Liver (tissue), 9 donors: Measurements from ENCODE around the gene LAMA2. TPM values are rescaled to one million over a fixed set of nuclear protein-coding genes. Genes with fewer than 3 reads are reported as not detected.

Experiments
- DNase-seq: peaks from one replicate; pipeline ENCODE4 v3.0.0-alpha.2; 2017; ENCODE audit warnings: low spot score
- H3K27ac ChIP-seq, 2 donors: one replicate each; pipeline ENCODE4 v1.7.0; 2013; ENCODE audit warnings: inconsistent platforms in 2 of 2, low read length in 2 of 2, control low read depth in 1 of 2, low read depth in 1 of 2, mild to moderate bottlenecking in 1 of 2
- H3K27me3 ChIP-seq, 4 donors: one replicate each; pipeline versions ENCODE4 v1.6.1 to v1.7.0; 2013; ENCODE audit warnings: low read length in 3 of 4, inconsistent platforms in 1 of 4, mild to moderate bottlenecking in 1 of 4, moderate library complexity in 1 of 4; ENCODE audit not compliant: control insufficient read depth in 4 of 4, insufficient read depth in 4 of 4
- H3K36me3 ChIP-seq, 4 donors: one replicate each; pipeline versions ENCODE4 v1.6.1 to v1.7.0; 2013; ENCODE audit warnings: low read length in 3 of 4, mild to moderate bottlenecking in 3 of 4, low read depth in 1 of 4, moderate library complexity in 1 of 4; ENCODE audit not compliant: control insufficient read depth in 4 of 4, insufficient read depth in 3 of 4
- H3K4me1 ChIP-seq, 4 donors: one replicate each; pipeline versions ENCODE4 v1.6.1 to v1.7.0; 2013; ENCODE audit warnings: low read length in 3 of 4, mild to moderate bottlenecking in 3 of 4, moderate library complexity in 1 of 4; ENCODE audit not compliant: control insufficient read depth in 4 of 4, insufficient read depth in 4 of 4
- H3K4me3 ChIP-seq, 3 donors: one replicate each; pipeline versions ENCODE4 v1.6.1 to v1.7.0; 2013; ENCODE audit warnings: low read length in 3 of 3, control low read depth in 1 of 3, low read depth in 1 of 3, mild to moderate bottlenecking in 1 of 3
- H3K9ac ChIP-seq, 2 donors: one replicate each; pipeline ENCODE4 v1.7.0; 2013; ENCODE audit warnings: low read length in 2 of 2, mild to moderate bottlenecking in 2 of 2, moderate library complexity in 2 of 2, control low read depth in 1 of 2, low read depth in 1 of 2
- H3K9me3 ChIP-seq, 4 donors: one replicate each; pipeline versions ENCODE4 v1.6.1 to v1.7.0; 2013; ENCODE audit warnings: low read length in 3 of 4; ENCODE audit not compliant: control insufficient read depth in 4 of 4
- ATF3 ChIP-seq: IDR thresholded peaks from 2 replicates; pipeline ENCODE4 v1.6.1; 2016; ENCODE audit warnings: antibody characterized with exemption
- EGR1 ChIP-seq, 2 donors: IDR thresholded peaks; 2 replicates each; pipeline ENCODE4 v1.6.1; 2016 to 2018; ENCODE audit warnings: antibody characterized with exemption in 2 of 2, low read depth in 2 of 2
- FOXA1 ChIP-seq: IDR thresholded peaks from 2 replicates; pipeline ENCODE4 v1.6.1; 2016; ENCODE audit warnings: antibody characterized with exemption
- FOXA2 ChIP-seq: IDR thresholded peaks from 2 replicates; pipeline ENCODE4 v1.6.1; 2016; ENCODE audit warnings: antibody characterized with exemption
- GABPA ChIP-seq, 2 donors: IDR thresholded peaks in 1 of 2; conservative IDR thresholded peaks in 1 of 2; 2 replicates each; pipeline ENCODE4 v1.6.1; 2016; ENCODE audit warnings: antibody characterized with exemption in 2 of 2, mild to moderate bottlenecking in 1 of 2, moderate library complexity in 1 of 2
- HNF4A ChIP-seq, 2 donors: conservative IDR thresholded peaks; 2 replicates each; pipeline ENCODE4 v1.6.1; 2016; ENCODE audit warnings: antibody characterized with exemption in 2 of 2, mild to moderate bottlenecking in 2 of 2
- HNF4G ChIP-seq: IDR thresholded peaks from 2 replicates; pipeline ENCODE4 v1.6.1; 2016; ENCODE audit warnings: antibody characterized with exemption
- JUND ChIP-seq, 2 donors: IDR thresholded peaks; 2 replicates each; pipeline ENCODE4 v1.6.1; 2016; ENCODE audit warnings: antibody characterized with exemption in 2 of 2
- NR2F2 ChIP-seq: IDR thresholded peaks from 2 replicates; pipeline ENCODE4 v1.6.1; 2016; ENCODE audit warnings: antibody characterized with exemption
- RAD21 ChIP-seq, 2 donors: IDR thresholded peaks; 2 replicates each; pipeline ENCODE4 v1.6.1; 2016; ENCODE audit warnings: antibody characterized with exemption in 2 of 2, mild to moderate bottlenecking in 2 of 2
- RXRA ChIP-seq, 2 donors: IDR thresholded peaks; 2 replicates each; pipeline ENCODE4 v1.6.1; 2017 to 2018; ENCODE audit warnings: antibody characterized with exemption in 2 of 2, mild to moderate bottlenecking in 1 of 2
- SP1 ChIP-seq: IDR thresholded peaks from 2 replicates; pipeline ENCODE4 v1.6.1; 2018; ENCODE audit warnings: antibody characterized with exemption, mild to moderate bottlenecking
- TAF1 ChIP-seq: conservative IDR thresholded peaks from 2 replicates; pipeline ENCODE4 v1.6.1; 2016; ENCODE audit warnings: antibody characterized with exemption, mild to moderate bottlenecking
- YY1 ChIP-seq: IDR thresholded peaks from 2 replicates; pipeline ENCODE4 v1.6.1; 2016; ENCODE audit warnings: antibody characterized with exemption, mild to moderate bottlenecking
- WGBS: extraction: QIAGEN DNeasy Blood & Tissue Kit; methylation state at CpG from one replicate; pipeline ENCODE4 v1.1.7; 2013; 5-methylcytosine and 5-hydroxymethylcytosine counted together
- polyA plus RNA-seq, 2 donors: library from polyadenylated mRNA; stranded (reverse) in 1 of 2; unstranded in 1 of 2; fragments of 200-250 nt in 1 of 2; fragments of >200 nt in 1 of 2; fragmentation: Nextera tagmentation in 1 of 2; extraction: Ambion mirVana in 1 of 2; gene quantifications; one replicate each; pipeline versions ENCODE4 v1.2.1 to v1.2.3, GENCODE V29; 2013 to 2015
- total RNA-seq, 2 donors: library from RNA; depleted of rRNA; stranded (reverse); fragments of >200 nt; gene quantifications; one replicate each; pipeline ENCODE4 v1.2.3, GENCODE V29; 2014
- TF ChIP-seq, protein P1 (sequence below): IDR thresholded peaks from 2 replicates; pipeline ENCODE4 v1.6.1; 2016; ENCODE audit warnings: antibody characterized with exemption, mild to moderate bottlenecking
- TF ChIP-seq, protein P2 (sequence below): fragments of 150-350 bp; IDR thresholded peaks from 2 replicates; pipeline ENCODE4 v1.5.1; 2017; ENCODE audit warnings: improper control_type of control experiment, low read depth, low read length; ENCODE audit not compliant: missing input control
- TF ChIP-seq, protein P3 (sequence below): IDR thresholded peaks from 2 replicates; pipeline ENCODE4 v1.6.1; 2016; ENCODE audit warnings: antibody characterized with exemption
- TF ChIP-seq, protein P4 (sequence below): IDR thresholded peaks from 2 replicates; pipeline ENCODE4 v1.6.1; 2016; ENCODE audit warnings: antibody characterized with exemption
- donor health status: healthy.
- donor health status: healthy.
- donor health status: healthy.
- donor health status: healthy.
- donor health status: healthy.

The LAMA2 gene
- total and polyA plus RNA-seq, 4 donors = 1.3 to 17.0 (median 3.0) TPM

DNA sequence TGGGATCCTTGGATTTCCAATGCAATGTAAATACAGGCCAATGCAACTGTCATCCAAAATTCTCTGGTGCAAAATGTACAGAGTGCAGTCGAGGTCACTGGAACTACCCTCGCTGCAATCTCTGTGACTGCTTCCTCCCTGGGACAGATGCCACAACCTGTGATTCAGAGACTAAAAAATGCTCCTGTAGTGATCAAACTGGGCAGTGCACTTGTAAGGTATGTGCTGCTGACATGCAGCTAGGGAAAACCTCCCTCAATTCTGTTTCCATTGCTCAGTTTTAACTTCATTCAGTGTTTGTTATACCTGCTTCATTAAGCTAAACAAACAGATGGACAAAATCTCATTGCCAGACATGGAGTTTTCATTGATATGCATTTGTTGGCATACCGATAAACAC, 429.9 kb downstream of the LAMA2 start:
- WGBS = 65% methylated on average over 3 of the region's 3 CpGs
- no peaks in the 10 kb centered on the region for H3K4me1 ChIP-seq

More for the DNA sequence above, 429.9 kb downstream of the LAMA2 start:
- no peaks in the 10 kb centered on the region for H3K36me3 ChIP-seq
- no peak overlapping the region for H3K4me3 ChIP-seq
- DNase-seq = no peak
- no peak overlapping the region for H3K9ac ChIP-seq
- H3K27me3 ChIP-seq = peaks cover 0 to 4% (median 0%) of the 10 kb centered on the region in 4 donors
- H3K27ac ChIP-seq = no peak overlapping the region
- TF ChIP-seq RXRA (IDR thresholded peaks at IDR 0.05) (no peak), YY1 (no peak), SP1 (no peak), GABPA (IDR thresholded peaks at IDR 0.05 in 1 of 2, conservative IDR thresholded peaks at IDR 0.05 in 1 of 2) (no peak), EGR1 (IDR thresholded peaks at IDR 0.05; ENCODE audit: low read depth in 2 of 2) (no peak), RAD21 (IDR thresholded peaks at IDR 0.05) (no peak), TAF1 (no peak), NR2F2 (no peak), FOXA1 (no peak), HNF4A (conservative IDR thresholded peaks at IDR 0.05) (no peak), FOXA2 (no peak), ATF3 (no peak), JUND (IDR thresholded peaks at IDR 0.05) (no peak), HNF4G (no peak)
- TF ChIP-seq, protein P1, sequence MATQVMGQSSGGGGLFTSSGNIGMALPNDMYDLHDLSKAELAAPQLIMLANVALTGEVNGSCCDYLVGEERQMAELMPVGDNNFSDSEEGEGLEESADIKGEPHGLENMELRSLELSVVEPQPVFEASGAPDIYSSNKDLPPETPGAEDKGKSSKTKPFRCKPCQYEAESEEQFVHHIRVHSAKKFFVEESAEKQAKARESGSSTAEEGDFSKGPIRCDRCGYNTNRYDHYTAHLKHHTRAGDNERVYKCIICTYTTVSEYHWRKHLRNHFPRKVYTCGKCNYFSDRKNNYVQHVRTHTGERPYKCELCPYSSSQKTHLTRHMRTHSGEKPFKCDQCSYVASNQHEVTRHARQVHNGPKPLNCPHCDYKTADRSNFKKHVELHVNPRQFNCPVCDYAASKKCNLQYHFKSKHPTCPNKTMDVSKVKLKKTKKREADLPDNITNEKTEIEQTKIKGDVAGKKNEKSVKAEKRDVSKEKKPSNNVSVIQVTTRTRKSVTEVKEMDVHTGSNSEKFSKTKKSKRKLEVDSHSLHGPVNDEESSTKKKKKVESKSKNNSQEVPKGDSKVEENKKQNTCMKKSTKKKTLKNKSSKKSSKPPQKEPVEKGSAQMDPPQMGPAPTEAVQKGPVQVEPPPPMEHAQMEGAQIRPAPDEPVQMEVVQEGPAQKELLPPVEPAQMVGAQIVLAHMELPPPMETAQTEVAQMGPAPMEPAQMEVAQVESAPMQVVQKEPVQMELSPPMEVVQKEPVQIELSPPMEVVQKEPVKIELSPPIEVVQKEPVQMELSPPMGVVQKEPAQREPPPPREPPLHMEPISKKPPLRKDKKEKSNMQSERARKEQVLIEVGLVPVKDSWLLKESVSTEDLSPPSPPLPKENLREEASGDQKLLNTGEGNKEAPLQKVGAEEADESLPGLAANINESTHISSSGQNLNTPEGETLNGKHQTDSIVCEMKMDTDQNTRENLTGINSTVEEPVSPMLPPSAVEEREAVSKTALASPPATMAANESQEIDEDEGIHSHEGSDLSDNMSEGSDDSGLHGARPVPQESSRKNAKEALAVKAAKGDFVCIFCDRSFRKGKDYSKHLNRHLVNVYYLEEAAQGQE = no peak
- TF ChIP-seq, protein P2, sequence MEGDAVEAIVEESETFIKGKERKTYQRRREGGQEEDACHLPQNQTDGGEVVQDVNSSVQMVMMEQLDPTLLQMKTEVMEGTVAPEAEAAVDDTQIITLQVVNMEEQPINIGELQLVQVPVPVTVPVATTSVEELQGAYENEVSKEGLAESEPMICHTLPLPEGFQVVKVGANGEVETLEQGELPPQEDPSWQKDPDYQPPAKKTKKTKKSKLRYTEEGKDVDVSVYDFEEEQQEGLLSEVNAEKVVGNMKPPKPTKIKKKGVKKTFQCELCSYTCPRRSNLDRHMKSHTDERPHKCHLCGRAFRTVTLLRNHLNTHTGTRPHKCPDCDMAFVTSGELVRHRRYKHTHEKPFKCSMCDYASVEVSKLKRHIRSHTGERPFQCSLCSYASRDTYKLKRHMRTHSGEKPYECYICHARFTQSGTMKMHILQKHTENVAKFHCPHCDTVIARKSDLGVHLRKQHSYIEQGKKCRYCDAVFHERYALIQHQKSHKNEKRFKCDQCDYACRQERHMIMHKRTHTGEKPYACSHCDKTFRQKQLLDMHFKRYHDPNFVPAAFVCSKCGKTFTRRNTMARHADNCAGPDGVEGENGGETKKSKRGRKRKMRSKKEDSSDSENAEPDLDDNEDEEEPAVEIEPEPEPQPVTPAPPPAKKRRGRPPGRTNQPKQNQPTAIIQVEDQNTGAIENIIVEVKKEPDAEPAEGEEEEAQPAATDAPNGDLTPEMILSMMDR = no peak
- TF ChIP-seq, protein P3, sequence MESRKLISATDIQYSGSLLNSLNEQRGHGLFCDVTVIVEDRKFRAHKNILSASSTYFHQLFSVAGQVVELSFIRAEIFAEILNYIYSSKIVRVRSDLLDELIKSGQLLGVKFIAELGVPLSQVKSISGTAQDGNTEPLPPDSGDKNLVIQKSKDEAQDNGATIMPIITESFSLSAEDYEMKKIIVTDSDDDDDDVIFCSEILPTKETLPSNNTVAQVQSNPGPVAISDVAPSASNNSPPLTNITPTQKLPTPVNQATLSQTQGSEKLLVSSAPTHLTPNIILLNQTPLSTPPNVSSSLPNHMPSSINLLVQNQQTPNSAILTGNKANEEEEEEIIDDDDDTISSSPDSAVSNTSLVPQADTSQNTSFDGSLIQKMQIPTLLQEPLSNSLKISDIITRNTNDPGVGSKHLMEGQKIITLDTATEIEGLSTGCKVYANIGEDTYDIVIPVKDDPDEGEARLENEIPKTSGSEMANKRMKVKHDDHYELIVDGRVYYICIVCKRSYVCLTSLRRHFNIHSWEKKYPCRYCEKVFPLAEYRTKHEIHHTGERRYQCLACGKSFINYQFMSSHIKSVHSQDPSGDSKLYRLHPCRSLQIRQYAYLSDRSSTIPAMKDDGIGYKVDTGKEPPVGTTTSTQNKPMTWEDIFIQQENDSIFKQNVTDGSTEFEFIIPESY = no peak
- TF ChIP-seq, protein P4, sequence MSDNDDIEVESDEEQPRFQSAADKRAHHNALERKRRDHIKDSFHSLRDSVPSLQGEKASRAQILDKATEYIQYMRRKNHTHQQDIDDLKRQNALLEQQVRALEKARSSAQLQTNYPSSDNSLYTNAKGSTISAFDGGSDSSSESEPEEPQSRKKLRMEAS = no peak
- H3K9me3 ChIP-seq = no peaks in the 10 kb centered on the region
